Activated T-cell treated with anti-CD3 and anti-CD28 coated beads for 48 hours (primary cell): ENCODE data around the gene PCDHGA9.
"Not testable (repeated sequence)": the region's sequence is repeated elsewhere in the genome, so short reads cannot be mapped to it uniquely, and the experiment has no call there.

Source experiments
- DNase-seq: peaks from one replicate; pipeline ENCODE4 v3.0.0-alpha.2; 2020; ENCODE audit warnings: low read depth

The PCDHGA9 gene

DNA sequence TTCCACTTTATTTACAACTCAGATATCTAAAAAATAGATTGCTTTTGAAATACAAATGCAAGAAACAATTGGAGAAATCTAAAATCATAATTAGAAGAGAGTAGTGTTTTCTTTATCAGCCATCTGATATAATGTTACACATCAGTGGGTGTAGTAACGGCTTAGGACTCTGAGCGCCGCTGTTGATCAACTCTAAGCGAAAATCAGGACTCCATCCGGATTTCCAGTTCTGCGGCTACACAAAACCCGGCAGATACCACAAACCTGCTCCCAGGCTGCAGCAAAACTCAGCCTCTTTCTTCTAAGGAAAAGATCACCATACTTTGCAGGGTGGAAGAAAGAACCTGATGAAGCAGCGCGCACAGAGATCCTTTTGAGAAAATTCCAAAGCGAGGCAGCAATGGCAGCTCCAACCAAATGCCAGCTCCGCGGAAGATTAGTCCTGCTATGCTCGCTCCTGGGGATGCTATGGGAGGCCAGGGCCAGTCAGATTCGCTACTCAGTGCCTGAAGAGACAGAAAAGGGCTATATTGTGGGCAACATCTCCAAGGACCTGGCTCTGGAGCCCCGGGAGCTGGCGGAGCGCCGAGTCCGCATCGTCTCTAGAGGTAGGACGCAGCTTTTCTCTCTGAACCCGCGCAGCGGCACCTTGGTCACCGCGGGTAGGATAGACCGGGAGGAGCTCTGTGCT is at the start of gene PCDHGA9:
PCDHGA9 (plus strand) TSS at position 226 of the 691 bp plus-strand sequence; CDS start at position 401, 175 bp downstream.
- DNase-seq: no peak

DNA sequence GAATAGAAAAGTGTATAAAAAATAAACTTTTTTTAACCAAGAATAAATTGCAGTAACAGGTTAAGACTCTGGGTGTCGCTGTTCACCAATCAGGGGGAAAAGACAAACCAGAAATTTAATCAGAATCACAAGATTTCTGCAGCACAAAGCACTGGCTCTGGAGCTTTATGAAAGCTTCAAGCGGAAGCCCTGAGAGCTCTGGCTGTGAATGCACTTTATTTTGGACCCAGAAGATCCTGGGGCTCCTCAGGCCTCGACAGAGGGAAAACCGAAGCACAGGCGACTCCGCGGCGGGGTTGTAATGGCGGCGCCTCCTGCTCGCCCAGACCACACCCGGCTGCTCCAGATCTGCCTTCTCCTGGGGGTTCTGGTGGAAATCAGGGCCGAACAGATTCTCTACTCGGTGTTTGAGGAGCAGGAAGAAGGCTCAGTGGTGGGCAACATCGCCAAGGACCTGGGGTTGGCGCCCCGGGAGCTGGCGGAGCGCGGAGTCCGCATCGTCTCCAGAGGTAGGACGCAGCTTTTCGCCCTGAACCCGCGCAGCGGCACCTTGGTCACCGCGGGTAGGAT is 47.6 kb upstream of the PCDHGA9 start, which contains the start of gene PCDHGA4:
PCDHGA4 (plus strand) TSS at position 122 of the 570 bp plus-strand sequence; CDS start at position 209, 87 bp downstream.
- DNase-seq: no peak

GRCh38 chr5:141355641-141356040 is 46.9 kb upstream of the PCDHGA9 start:
- no peak for DNase-seq

- no peak for DNase-seq
These were observed 46.4 kb upstream of the PCDHGA9 start for GRCh38 chr5:141356133-141356532.

GRCh38 chr5:141356950-141357349 is 45.6 kb upstream of the PCDHGA9 start:
- DNase-seq: no peak

DNA sequence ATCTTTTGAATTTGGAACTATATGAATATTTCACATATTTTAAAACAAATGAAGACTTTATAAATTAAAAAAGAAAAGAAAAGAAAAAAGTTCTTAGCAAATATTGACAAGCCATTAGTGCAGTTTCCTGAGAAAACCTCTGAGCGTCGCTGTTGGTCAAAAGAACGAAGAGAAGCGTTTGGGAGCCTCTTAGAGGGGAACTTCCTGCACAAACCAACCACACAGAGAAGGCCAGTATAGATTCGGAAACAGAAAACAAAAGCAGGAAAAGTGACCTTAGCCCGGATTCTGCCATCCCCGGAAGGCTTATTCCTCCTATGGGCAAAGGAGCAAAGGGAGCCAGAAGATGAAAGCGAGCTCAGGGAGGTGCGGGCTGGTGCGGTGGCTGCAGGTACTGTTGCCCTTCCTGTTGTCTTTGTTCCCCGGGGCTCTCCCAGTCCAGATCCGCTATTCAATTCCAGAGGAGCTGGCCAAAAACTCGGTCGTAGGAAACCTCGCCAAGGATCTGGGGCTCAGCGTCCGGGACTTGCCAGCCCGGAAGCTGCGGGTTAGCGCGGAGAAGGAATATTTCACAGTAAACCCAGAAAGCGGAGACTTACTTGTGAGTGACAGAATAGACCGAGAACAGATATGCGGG is 42.7 kb upstream of the PCDHGA9 start, which contains the start of gene PCDHGB2:
PCDHGB2 (plus strand) TSS at position 205 of the 637 bp plus-strand sequence; CDS start at position 347, 142 bp downstream.
- DNase-seq: no peak

GRCh38 chr5:141360685-141361084 is 41.9 kb upstream of the PCDHGA9 start:
- no peak for DNase-seq

- no peak for DNase-seq
These were observed 39.9 kb upstream of the PCDHGA9 start for GRCh38 chr5:141362719-141363118.

DNA sequence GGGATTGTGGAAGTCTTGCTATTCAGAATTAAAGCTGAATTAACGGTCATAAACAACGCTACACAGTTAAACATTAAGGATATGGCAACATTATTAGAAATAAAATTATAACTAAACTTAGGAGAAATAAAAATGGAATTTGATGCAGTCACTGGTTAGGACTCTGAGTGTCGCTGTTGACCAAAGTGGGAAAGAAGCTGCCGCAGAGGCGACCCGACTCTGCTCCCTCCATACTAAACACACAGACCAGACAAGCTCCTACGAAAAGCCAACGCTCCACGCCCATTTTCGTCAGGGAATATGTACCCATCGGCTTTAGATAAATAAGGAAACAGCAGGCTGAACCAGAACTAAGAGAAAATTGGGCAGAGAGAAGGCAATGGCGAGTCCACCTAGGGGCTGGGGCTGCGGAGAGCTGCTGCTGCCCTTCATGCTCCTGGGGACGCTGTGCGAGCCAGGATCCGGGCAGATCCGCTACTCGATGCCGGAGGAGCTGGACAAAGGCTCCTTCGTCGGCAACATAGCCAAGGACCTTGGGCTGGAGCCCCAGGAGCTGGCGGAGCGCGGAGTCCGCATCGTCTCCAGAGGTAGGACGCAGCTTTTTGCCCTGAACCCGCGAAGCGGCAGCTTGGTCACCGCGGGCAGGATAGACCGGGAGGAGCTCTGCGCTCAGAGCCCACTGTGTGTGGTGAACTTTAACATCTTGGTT is 38.5 kb upstream of the PCDHGA9 start, which contains the start of gene PCDHGA5:
PCDHGA5 (plus strand) TSS at position 211 of the 709 bp plus-strand sequence; CDS start at position 380, 169 bp downstream.
- no peak for DNase-seq

GRCh38 chr5:141366016-141366896 is 36.3 kb upstream of the PCDHGA9 start:
- DNase-seq: no peak

- no peak for DNase-seq
These were observed 32.4 kb upstream of the PCDHGA9 start, which contains the start of gene PCDHGB3 for GRCh38 chr5:141369994-141370848. PCDHGB3 (plus strand) TSS chr5:141370242; CDS start chr5:141370395, 153 bp downstream.

DNA sequence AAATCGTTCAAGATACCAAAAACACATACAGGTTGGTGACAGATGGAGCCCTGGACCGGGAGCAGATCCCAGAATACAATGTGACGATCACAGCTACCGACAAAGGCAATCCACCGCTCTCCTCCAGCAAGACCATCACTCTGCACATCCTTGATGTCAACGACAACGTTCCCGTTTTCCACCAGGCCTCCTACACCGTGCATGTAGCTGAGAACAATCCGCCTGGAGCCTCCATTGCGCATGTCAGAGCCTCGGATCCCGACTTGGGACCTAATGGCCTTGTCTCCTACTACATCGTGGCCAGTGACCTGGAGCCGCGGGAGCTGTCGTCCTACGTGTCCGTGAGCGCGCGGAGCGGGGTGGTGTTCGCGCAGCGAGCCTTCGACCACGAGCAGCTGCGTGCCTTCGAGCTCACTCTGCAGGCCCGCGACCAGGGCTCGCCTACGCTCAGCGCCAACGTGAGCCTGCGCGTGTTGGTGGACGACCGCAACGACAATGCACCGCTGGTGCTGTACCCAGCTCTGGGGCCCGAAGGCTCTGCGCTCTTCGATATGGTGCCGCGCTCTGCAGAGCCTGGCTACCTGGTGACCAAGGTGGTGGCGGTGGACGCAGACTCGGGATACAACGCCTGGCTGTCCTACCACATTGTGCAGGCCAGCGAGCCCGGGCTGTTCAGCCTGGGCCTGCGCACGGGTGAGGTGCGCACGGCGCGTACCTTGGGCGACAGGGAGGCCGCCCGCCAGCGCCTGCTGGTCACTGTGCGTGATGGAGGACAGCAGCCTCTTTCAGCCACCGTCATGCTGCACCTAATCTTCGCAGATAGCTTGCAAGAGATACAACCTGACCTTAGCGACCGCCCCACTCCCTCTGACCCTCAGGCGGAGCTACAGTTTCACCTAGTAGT is 30.8 kb upstream of the PCDHGA9 start:
- no peak for DNase-seq

DNA sequence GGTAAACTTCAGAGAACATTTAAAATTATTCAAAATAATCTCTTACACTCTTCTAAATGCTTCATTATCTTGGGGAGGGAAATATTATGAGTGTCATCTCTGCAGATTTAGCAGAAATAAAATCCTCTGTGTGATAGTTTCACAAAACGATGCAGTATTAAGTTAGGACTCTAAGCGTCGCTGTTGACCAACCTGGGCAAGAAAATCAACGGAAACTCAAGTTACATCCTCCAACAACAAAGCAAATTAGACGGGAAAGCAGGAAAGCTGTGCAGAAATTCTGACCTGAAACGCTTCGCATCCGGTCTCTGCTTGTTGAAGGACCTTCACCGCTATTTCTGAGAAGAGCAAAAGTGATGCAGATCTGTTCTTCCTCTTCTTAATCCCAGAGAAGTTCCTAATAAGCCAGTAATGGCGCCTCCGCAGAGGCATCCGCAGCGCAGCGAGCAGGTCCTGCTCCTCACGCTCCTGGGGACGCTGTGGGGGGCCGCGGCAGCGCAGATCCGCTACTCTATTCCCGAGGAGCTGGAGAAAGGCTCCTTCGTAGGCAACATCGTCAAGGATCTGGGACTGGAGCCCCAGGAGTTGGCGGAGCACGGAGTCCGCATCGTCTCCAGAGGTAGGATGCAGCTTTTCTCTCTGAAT is 28.8 kb upstream of the PCDHGA9 start, which contains the start of gene PCDHGA6:
PCDHGA6 (plus strand) TSS at position 219 of the 645 bp plus-strand sequence; CDS start at position 412, 193 bp downstream.
- DNase-seq: no peak

- no peak for DNase-seq
These were observed 28.0 kb upstream of the PCDHGA9 start for GRCh38 chr5:141374627-141375026.

GRCh38 chr5:141375444-141376155 is 27.0 kb upstream of the PCDHGA9 start:
- not testable (repeated sequence) for DNase-seq

DNA sequence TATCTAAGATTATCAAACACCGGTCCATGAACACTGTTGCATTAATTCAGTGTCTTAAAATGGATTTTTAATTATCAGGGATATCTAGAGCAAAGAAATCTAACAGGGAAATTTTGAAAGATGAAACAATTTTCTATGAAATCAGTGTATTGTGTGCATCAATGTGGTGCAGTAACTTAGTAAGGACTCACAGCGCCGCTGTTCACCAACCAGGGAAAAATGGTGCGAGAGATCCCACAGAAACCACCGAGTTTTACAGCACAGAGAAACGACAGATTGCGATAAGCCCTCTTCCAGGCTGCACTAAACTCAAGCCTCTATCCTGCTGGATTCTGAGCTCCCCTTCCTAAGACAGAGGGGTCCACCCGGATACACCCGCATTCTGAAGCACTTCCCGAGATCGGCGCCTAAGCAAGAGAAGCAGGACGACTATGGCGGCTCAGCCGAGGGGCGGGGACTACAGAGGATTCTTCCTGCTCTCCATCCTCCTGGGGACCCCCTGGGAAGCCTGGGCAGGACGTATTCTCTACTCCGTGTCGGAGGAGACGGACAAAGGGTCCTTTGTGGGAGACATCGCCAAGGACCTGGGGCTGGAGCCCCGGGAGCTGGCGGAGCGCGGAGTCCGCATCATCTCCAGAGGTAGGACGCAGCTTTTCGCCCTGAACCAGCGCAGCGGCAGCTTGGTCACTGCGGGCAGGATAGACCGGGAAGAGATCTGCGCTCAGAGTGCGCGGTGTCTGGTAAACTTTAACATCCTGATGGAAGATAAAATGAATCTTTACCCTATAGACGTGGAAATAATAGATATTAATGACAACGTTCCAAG is 19.9 kb upstream of the PCDHGA9 start, which contains the start of gene PCDHGA7:
PCDHGA7 (plus strand) TSS at position 274 of the 826 bp plus-strand sequence; CDS start at position 432, 158 bp downstream.
- no peak for DNase-seq

GRCh38 chr5:141383345-141383744 is 19.2 kb upstream of the PCDHGA9 start:
- DNase-seq: no peak
